T-cell (primary cell): Measurements from ENCODE around the gene CSTF1. TPM values are rescaled to one million over a fixed set of nuclear protein-coding genes. Genes with fewer than 3 reads are reported as not detected.
"Not testable (repeated sequence)": the region's sequence is repeated elsewhere in the genome, so short reads cannot be mapped to it uniquely, and the experiment has no call there.

Experiments
- ATAC-seq, 4 experiments: fragments of 200-7000 bp in 3 of 4; fragments of 150-1000 bp in 1 of 4; cut with Tn5 transposase; replicated peaks in 1 of 4; 1 replicate in 3 of 4; 2 replicates in 1 of 4; pipeline ENCODE4 v1.10.0; 2021; ENCODE audit warnings: moderate library complexity in 3 of 4, mild to moderate bottlenecking in 2 of 4, moderate number of reproducible peaks in 1 of 4
- CTCF ChIA-PET, 2 donors: fragments of 300-600 bp; sonication (Branson Sonifier 250); formaldehyde crosslinking; loops; one replicate each; lab custom pipeline; 2022; ENCODE audit warnings: antibody characterized with exemption in 2 of 2; lab: Charles Lee
- POLR2A ChIA-PET, 2 donors: fragments of 300-600 bp; sonication (Branson Sonifier 250); formaldehyde crosslinking; loops; one replicate each; lab custom pipeline; 2022; ENCODE audit warnings: antibody characterized with exemption in 2 of 2; lab: Charles Lee
- DNase-seq, 35 experiments: peaks; one replicate each; pipeline versions ENCODE4 v3.0.0 to v3.0.0-alpha.2; 2013 to 2023
- H3K27ac ChIP-seq: one replicate; pipeline ENCODE4 v1.5.1; 2013; ENCODE audit warnings: low read length
- H3K27me3 ChIP-seq, 2 experiments: replicated peaks in 1 of 2; 1 replicate in 1 of 2; 2 replicates in 1 of 2; pipeline versions ENCODE4 v1.6.1 to v1.7.0; 2013; ENCODE audit warnings: low read length in 1 of 2, mixed read lengths in 1 of 2; ENCODE audit not compliant: control insufficient read depth in 2 of 2, insufficient read depth in 2 of 2; ENCODE audit errors: extremely low read depth in 1 of 2
- H3K36me3 ChIP-seq, 2 donors: 1 replicate in 1 of 2; 2 replicates in 1 of 2; pipeline versions ENCODE4 v1.6.1 to v1.7.0; 2013; ENCODE audit warnings: low read length in 1 of 2; ENCODE audit not compliant: control insufficient read depth in 2 of 2, insufficient read depth in 1 of 2; ENCODE audit errors: extremely low read depth in 1 of 2
- H3K4me1 ChIP-seq, 2 experiments: 1 replicate in 1 of 2; 2 replicates in 1 of 2; pipeline versions ENCODE4 v1.6.1 to v1.7.0; 2013; ENCODE audit warnings: low read length in 2 of 2, mixed read lengths in 1 of 2; ENCODE audit not compliant: insufficient read depth in 2 of 2, control insufficient read depth in 1 of 2; ENCODE audit errors: extremely low read depth in 1 of 2
- H3K4me3 ChIP-seq, 2 donors: 1 replicate in 1 of 2; 2 replicates in 1 of 2; pipeline versions ENCODE4 v1.5.1 to v1.7.0; 2013; ENCODE audit warnings: mild to moderate bottlenecking in 2 of 2, low read length in 1 of 2, moderate library complexity in 1 of 2; ENCODE audit not compliant: control insufficient read depth in 1 of 2; ENCODE audit errors: extremely low read depth in 1 of 2
- H3K9me3 ChIP-seq: 2 replicates; pipeline ENCODE4 v1.7.0; 2013
- H3K27ac Mint-ChIP-seq, 2 donors: one replicate each; pipeline ENCODE4 v1.8.0; 2020 to 2021; ENCODE audit warnings: mild to moderate bottlenecking in 2 of 2, mixed read lengths in 2 of 2
- H3K27me3 Mint-ChIP-seq, 2 donors: one replicate each; pipeline ENCODE4 v1.8.0; 2021 to 2022; ENCODE audit warnings: mixed read lengths in 2 of 2
- H3K36me3 Mint-ChIP-seq: one replicate; pipeline ENCODE4 v1.8.0; 2021; ENCODE audit warnings: mixed read lengths
- H3K4me1 Mint-ChIP-seq, 3 donors: one replicate each; pipeline ENCODE4 v1.8.0; 2020 to 2022; ENCODE audit warnings: mixed read lengths in 3 of 3, mild to moderate bottlenecking in 1 of 3
- H3K4me3 Mint-ChIP-seq, 3 donors: one replicate each; pipeline ENCODE4 v1.8.0; 2020 to 2022; ENCODE audit warnings: mild to moderate bottlenecking in 3 of 3, mixed read lengths in 3 of 3, moderate library complexity in 3 of 3
- H3K9me3 Mint-ChIP-seq, 3 donors: one replicate each; pipeline ENCODE4 v1.8.0; 2020 to 2022; ENCODE audit warnings: mixed read lengths in 3 of 3
- WGBS: methylation state at CpG from one replicate; pipeline ENCODE4 v1.1.5; 2013; ENCODE audit warnings: missing lambda C conversion rate; ENCODE audit not compliant: insufficient coverage; 5-methylcytosine and 5-hydroxymethylcytosine counted together
- total RNA-seq, 35 experiments: library from RNA in 6 of 35; stranded (reverse) in 6 of 35; fragments of 120-200 nt in 1 of 35; gene quantifications; one replicate each; pipeline versions ENCODE4 v1.2.1 to v1.2.4 and lab custom pipeline; 2013 to 2026

CSTF1 gene
- total RNA-seq, 5 donors from 2014 or later (not counting 1 experiment from before 2014, with no cell fraction given), result 17.3 to 47.7 (median 41.9) TPM

DNA sequence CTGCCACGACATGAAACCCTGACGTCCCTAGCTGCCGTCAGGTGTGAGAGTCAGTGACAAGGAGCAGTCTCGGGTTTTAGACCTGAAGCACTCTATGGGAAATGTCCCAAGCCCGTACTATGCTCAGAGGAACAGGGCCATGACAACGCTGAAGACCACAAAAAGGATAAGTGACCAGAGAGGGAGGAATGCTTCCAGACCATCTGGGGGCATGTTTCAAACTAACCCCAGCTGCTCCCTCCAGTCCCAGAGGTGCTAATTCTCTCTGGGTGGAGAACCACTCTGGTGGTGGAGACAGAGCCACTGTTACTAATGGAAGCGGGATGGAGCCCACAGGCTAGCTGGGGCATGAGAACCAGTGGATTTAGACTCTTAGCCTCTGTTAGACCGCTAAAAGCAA, 9.1 kb upstream of the CSTF1 start:
- H3K36me3 Mint-ChIP-seq, result peaks cover 7% of the 10 kb centered on the region
- H3K4me1 Mint-ChIP-seq, result no peaks in the 10 kb centered on the region
- no peak overlapping the region for H3K27ac Mint-ChIP-seq

DNA sequence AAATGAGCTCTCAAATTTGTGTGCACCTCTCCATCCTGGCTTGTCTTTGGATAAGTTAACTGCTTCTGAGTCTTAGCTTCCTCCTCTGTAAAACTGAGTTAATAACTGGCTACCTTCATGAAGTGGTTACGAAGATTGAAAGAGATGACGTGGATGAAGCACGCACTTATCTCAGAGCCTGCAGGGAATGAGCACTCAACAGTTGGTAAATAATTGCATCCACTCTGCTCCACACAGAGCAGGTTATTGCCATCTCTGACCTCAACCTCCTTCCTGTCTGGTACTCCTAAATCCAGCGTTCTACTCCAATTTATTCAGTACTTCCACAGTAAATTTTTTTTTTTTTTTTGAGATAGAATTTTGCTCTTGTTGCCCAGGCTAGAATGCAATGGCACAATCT, 7.3 kb upstream of the CSTF1 start:
- Histone ChIP-seq H3K4me1 (no peaks in the 10 kb centered on the region), H3K9me3 (no peaks in the 10 kb centered on the region), H3K27me3 (no peaks in the 10 kb centered on the region), H3K4me3 (no peak overlapping the region), H3K36me3 (peaks cover 2 to 5% of the 10 kb centered on the region in 2 donors), H3K27ac (no peak overlapping the region)
- Mint-ChIP-seq H3K9me3 (no peaks in the 10 kb centered on the region), H3K36me3 (peaks cover 7% of the 10 kb centered on the region), H3K4me3 (no peak overlapping the region), H3K4me1 (no peaks in the 10 kb centered on the region), H3K27me3 (no peaks in the 10 kb centered on the region), H3K27ac (no peak overlapping the region)
- 100% methylated on average over 3 of the region's 4 CpGs for WGBS
- POLR2A ChIA-PET, result interaction anchor here in 1 of 2 donors (0.6 kb wide), 1 partner anchor 297 kb away, joined by 10 read pairs; no protein-coding TSS in a partner anchor
- CTCF ChIA-PET, result no interaction called here
- DNase-seq, result no peak
- no peak for ATAC-seq

More for the DNA sequence above, 9.1 kb upstream of the CSTF1 start:
- DNase-seq (no peak), ATAC-seq (no peak)
- CTCF ChIA-PET, result no interaction called here
- no peaks in the 10 kb centered on the region for H3K27me3 ChIP-seq
- H3K36me3 ChIP-seq, result peaks cover 2 to 5% of the 10 kb centered on the region in 2 donors
- no peak overlapping the region for H3K27ac ChIP-seq
- Mint-ChIP-seq H3K27me3 (no peaks in the 10 kb centered on the region), H3K4me3 (no peak overlapping the region), H3K9me3 (no peaks in the 10 kb centered on the region)
- POLR2A ChIA-PET, result no interaction called here
- H3K4me3 ChIP-seq, result no peak overlapping the region
- H3K4me1 ChIP-seq, result no peaks in the 10 kb centered on the region
- WGBS, result 85% methylated on average over 2 of the region's 8 CpGs
- H3K9me3 ChIP-seq, result no peaks in the 10 kb centered on the region

DNA sequence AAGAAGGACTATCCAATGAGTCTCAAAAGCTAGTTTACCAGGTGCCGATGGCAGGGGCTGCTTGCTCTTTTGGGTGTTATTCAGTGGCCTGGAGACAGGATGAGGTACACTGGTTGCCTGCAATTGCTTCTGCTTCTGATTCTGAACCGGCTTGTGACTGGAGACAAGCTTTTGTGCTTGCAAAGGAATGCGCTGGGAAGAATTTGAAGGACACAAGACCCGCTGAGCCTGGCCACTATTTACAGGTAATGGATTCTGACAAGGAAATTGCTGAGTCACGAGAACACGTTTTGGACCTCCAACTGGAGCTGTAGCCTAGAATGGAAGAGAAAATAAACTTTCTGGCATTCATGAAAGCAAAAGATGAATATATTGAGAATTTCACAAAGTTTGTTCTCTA, 6.2 kb upstream of the CSTF1 start:
- CTCF ChIA-PET, result interaction anchor here in 1 of 2 donors (0.6 kb wide), 1 partner anchor 61 kb away, joined by 3 read pairs; no protein-coding TSS in a partner anchor
- DNase-seq (no peak), ATAC-seq (no peak)
- no peak overlapping the region for H3K4me3 Mint-ChIP-seq
- H3K27me3 ChIP-seq, result no peaks in the 10 kb centered on the region
- no peaks in the 10 kb centered on the region for H3K4me1 Mint-ChIP-seq
- no peaks in the 10 kb centered on the region for H3K9me3 Mint-ChIP-seq
- H3K36me3 Mint-ChIP-seq, result peaks cover 7% of the 10 kb centered on the region
- H3K9me3 ChIP-seq, result no peaks in the 10 kb centered on the region
- H3K27ac ChIP-seq, result no peak overlapping the region
- H3K4me1 ChIP-seq, result peaks cover 3 to 4% of the 10 kb centered on the region in 2 experiments
- peaks cover 2 to 5% of the 10 kb centered on the region in 2 donors for H3K36me3 ChIP-seq
- WGBS, result 93% methylated on average over 4 of the region's 6 CpGs
- POLR2A ChIA-PET, result no interaction called here
- H3K4me3 ChIP-seq, result no peak overlapping the region
- H3K27me3 Mint-ChIP-seq, result no peaks in the 10 kb centered on the region
- H3K27ac Mint-ChIP-seq, result no peak overlapping the region

DNA sequence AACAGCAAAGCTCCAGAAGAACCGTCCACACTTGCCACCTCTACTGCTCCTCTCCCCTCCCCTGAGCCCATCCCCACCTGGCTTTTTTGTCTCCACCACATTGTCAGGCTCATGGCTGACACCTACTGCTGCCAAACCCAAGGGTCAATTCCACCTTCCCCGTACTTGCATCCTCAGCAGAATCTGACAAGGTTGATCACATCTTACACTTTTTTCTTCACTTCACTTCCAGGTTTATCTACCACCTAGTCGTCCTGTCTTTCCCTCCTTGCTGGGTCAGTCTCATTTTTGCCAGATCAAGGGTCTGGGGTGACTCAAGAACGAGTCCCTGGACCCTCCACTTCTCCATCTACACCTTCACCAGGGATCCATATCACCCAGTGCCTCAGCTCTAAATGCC, 3.6 kb upstream of the CSTF1 start:
- peaks cover 14 to 15% of the 10 kb centered on the region in 2 experiments for H3K4me1 ChIP-seq
- no peak overlapping the region for H3K27ac Mint-ChIP-seq
- H3K4me3 Mint-ChIP-seq, result no peak overlapping the region
- DNase-seq, result no peak
- ChIA-PET CTCF (no interaction called here), POLR2A (no interaction called here)
- peaks cover 7% of the 10 kb centered on the region for H3K36me3 Mint-ChIP-seq
- ATAC-seq, result no peak
- H3K9me3 Mint-ChIP-seq, result no peaks in the 10 kb centered on the region
- H3K27ac ChIP-seq, result no peak overlapping the region
- peaks cover 0 to 2% of the 10 kb centered on the region in 2 donors for H3K36me3 ChIP-seq
- no peaks in the 10 kb centered on the region for H3K27me3 ChIP-seq
- 89% methylated on average over 4 of the region's 4 CpGs for WGBS
- H3K4me3 ChIP-seq, result no peak overlapping the region
- H3K4me1 Mint-ChIP-seq, result peaks cover 9% of the 10 kb centered on the region in 3 donors
- H3K27me3 Mint-ChIP-seq, result no peaks in the 10 kb centered on the region
- no peaks in the 10 kb centered on the region for H3K9me3 ChIP-seq

DNA sequence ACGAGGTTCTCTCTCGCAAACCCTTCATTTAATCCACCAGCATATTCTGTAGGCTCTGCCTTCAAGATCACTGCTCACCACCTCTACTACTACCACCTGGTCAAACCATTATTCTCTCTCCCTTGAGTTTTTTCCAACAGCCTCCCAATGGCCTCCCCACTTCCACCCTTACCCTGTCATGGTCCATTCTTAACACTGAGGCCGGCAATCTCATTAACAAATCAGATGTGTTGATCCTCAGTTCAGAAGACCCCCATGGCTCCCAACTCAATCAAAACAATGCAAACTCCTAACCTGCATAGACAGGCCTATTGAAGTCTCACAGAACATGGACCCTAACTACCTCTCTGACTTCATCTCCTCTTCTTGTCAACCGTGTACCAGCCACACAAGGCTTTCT, 2.6 kb upstream of the CSTF1 start:
- Histone ChIP-seq H3K4me3 (no peak overlapping the region), H3K36me3 (peaks cover 0 to 2% of the 10 kb centered on the region in 2 donors), H3K27ac (no peak overlapping the region), H3K4me1 (peaks cover 14 to 20% of the 10 kb centered on the region in 2 experiments), H3K27me3 (no peaks in the 10 kb centered on the region), H3K9me3 (no peaks in the 10 kb centered on the region)
- ATAC-seq, result no peak
- H3K36me3 Mint-ChIP-seq, result peaks cover 6% of the 10 kb centered on the region
- DNase-seq, result no peak
- H3K4me1 Mint-ChIP-seq, result peaks cover 15 to 18% (median 17%) of the 10 kb centered on the region in 3 donors
- WGBS, result 98% methylated on average over 4 of the region's 4 CpGs
- H3K27ac Mint-ChIP-seq, result no peak overlapping the region
- no peak overlapping the region for H3K4me3 Mint-ChIP-seq
- CTCF ChIA-PET, result no interaction called here
- H3K9me3 Mint-ChIP-seq, result no peaks in the 10 kb centered on the region
- POLR2A ChIA-PET, result no interaction called here
- H3K27me3 Mint-ChIP-seq, result no peaks in the 10 kb centered on the region

DNA sequence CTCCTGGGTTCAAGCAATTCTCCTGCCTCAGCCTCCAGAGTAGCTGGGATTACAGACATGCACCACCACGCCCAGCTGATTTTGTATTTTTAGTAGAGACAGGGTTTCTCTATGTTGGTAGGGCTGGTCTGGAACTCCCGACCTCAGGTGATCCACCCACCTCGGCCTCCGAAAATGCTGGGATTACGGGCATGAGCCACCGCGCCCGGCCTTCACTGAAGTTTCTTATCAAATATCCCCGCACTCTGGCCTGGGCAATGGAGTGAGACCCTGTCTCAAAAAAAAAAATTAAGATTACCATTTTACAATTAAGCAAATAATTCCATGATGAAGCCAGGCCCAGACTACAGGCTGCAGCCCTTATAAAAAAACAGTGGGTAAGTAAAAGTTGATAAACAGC, 2.0 kb upstream of the CSTF1 start:
- ATAC-seq, H3K9me3 ChIP-seq, H3K9me3 Mint-ChIP-seq, H3K36me3 ChIP-seq, H3K27ac ChIP-seq, DNase-seq, H3K27ac Mint-ChIP-seq, H3K27me3 ChIP-seq, POLR2A ChIA-PET, H3K4me3 ChIP-seq, H3K27me3 Mint-ChIP-seq, H3K4me3 Mint-ChIP-seq, H3K36me3 Mint-ChIP-seq: not testable (repeated sequence)
- CTCF ChIA-PET, result interaction anchor here in 1 of 2 donors (0.6 kb wide), 1 partner anchor 971 kb away, joined by 3 read pairs; no protein-coding TSS in a partner anchor
- 90% methylated on average over 2 of the region's 9 CpGs for WGBS
- H3K4me1 Mint-ChIP-seq, result peaks cover 19 to 24% (median 23%) of the 10 kb centered on the region in 3 donors
- H3K4me1 ChIP-seq, result peaks cover 14 to 20% of the 10 kb centered on the region in 2 experiments
